Endodermal cell (in vitro differentiated cells): Measurements from ENCODE around the gene KCNAB3. TPM values are rescaled to one million over a fixed set of nuclear protein-coding genes. Genes with fewer than 3 reads are reported as not detected.
A peak's percentile ranks its signal among the peaks of the same experiment; 100 is the strongest.

Experiments used
- DNase-seq: peaks from one replicate; pipeline ENCODE4 v3.0.0-alpha.2; 2017
- H3K27ac ChIP-seq: 2 replicates; pipeline ENCODE4 v1.5.1; 2013; ENCODE audit warnings: mild to moderate bottlenecking, low read depth, low read length, moderate library complexity
- H3K27me3 ChIP-seq: 2 replicates; pipeline ENCODE4 v1.6.1; 2013; ENCODE audit warnings: mild to moderate bottlenecking, low read length, moderate library complexity; ENCODE audit not compliant: insufficient read depth, control insufficient read depth, poor library complexity, severe bottlenecking
- H3K36me3 ChIP-seq: 2 replicates; pipeline ENCODE4 v1.7.0; 2013; ENCODE audit warnings: mild to moderate bottlenecking, low read length, moderate library complexity; ENCODE audit not compliant: control insufficient read depth, insufficient read depth
- H3K4me1 ChIP-seq: one replicate; pipeline ENCODE4 v1.7.0; 2013; ENCODE audit warnings: low read length; ENCODE audit not compliant: control insufficient read depth, insufficient read depth
- H3K4me3 ChIP-seq: 2 replicates; pipeline ENCODE4 v1.5.1; 2013; ENCODE audit warnings: mild to moderate bottlenecking, low read length, moderate library complexity
- H3K9ac ChIP-seq: 2 replicates; pipeline ENCODE4 v1.6.1; 2013; ENCODE audit warnings: mild to moderate bottlenecking, low read length, moderate library complexity; ENCODE audit not compliant: poor library complexity, severe bottlenecking; ENCODE audit errors: extremely low read depth
- H3K9me3 ChIP-seq: 2 replicates; pipeline ENCODE4 v1.6.1; 2013; ENCODE audit warnings: mild to moderate bottlenecking, low read length, moderate library complexity; ENCODE audit not compliant: control insufficient read depth
- H3K27ac Mint-ChIP-seq: 2 replicates; pipeline ENCODE4 v1.8.0; 2020; ENCODE audit warnings: mixed read lengths
- H3K27me3 Mint-ChIP-seq: 2 replicates; pipeline ENCODE4 v1.8.0; 2021; ENCODE audit warnings: mild to moderate bottlenecking, mixed read lengths; ENCODE audit not compliant: insufficient read depth
- H3K36me3 Mint-ChIP-seq: 2 replicates; pipeline ENCODE4 v1.8.0; 2020; ENCODE audit warnings: low read depth, mixed read lengths
- H3K4me1 Mint-ChIP-seq: 2 replicates; pipeline ENCODE4 v1.8.0; 2020; ENCODE audit warnings: mixed read lengths
- H3K4me3 Mint-ChIP-seq: 2 replicates; pipeline ENCODE4 v1.8.0; 2020; ENCODE audit warnings: mild to moderate bottlenecking, moderate library complexity, mixed read lengths
- H3K9me3 Mint-ChIP-seq: 2 replicates; pipeline ENCODE4 v1.8.0; 2020; ENCODE audit warnings: mild to moderate bottlenecking, mixed read lengths
- WGBS, 2 experiments: methylation state at CpG; one replicate each; pipeline versions ENCODE4 v1.1.5 to v1.1.7; 2013; ENCODE audit warnings: missing lambda C conversion rate in 2 of 2, mixed read lengths in 1 of 2; ENCODE audit not compliant: insufficient coverage in 1 of 2, insufficient read length in 1 of 2; 5-methylcytosine and 5-hydroxymethylcytosine counted together
- total RNA-seq, 2 donors: library from RNA; stranded (reverse); fragmentation: NEBNext Ultra II Directional in 1 of 2; extraction: Animal tissue kit (Norgen Biotek cat#: 25700) in 1 of 2; gene quantifications; 2 replicates in 1 of 2; 3 replicates in 1 of 2; pipeline ENCODE4 v1.2.1, GENCODE V29; 2021
- TF ChIP-seq, protein P1 (sequence below): fragments of 200-600 bp; sonication (generic); conservative IDR thresholded peaks from 2 replicates; pipeline ENCODE4 v1.5.0; 2021; ENCODE audit warnings: antibody characterized with exemption, mild to moderate bottlenecking

The KCNAB3 gene
- total RNA-seq, 2 donors from 2014 or later, result 4.0 to 6.5 TPM

DNA sequence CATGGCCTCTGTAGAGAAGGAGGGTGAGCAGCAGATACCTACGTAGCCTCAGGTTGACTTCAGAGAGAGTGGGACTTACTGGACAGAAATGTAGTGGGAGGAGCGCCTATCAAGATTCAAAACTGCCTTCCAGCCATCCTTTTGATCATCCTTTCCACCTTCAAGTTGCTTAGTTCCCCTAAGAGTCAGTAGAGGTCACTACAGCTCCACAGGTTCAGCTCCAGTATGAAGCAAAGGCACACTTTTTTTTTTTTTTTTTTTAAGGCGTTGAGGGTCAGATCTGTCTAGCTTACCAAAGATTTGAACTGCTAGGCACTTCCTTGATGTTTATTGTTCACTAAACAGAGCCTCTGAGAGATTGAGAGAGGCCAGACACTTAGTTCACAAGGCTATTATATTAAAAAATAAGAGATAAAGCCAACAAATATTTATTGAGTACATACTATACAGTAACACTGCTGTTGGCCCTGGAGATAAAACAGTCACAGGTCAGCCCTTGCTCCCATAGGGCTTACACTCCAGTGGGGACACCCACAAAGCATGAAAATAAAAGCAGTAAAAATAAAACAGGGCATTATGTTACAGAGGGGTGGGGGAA is 16.6 kb downstream of the KCNAB3 start:
- H3K4me3 Mint-ChIP-seq, result no peak overlapping the region
- H3K27ac ChIP-seq, result no peak overlapping the region

DNA sequence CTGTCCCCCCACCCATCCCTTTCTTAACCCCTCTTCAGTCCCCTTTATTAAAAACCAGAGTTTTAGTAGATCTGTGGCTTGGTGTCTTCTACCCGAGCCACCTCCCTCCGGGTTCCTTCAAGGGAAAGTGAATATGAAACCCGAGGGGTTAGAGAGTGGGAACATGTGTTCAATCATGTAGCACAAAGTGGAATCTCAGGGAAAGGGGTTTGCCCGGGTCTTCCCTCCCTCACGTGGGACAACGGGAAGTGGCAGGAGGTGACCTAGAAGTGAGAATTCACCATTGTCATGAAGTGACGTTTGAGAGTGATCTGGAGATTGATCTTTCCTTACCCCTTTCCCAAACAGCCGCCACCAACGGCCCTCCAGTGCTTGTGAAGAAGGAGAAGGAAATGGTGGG is 18.5 kb downstream of the KCNAB3 start:
- Histone ChIP-seq H3K27ac (no peak overlapping the region), H3K4me3 (no peak overlapping the region), H3K27me3 (no peaks in the 10 kb centered on the region), H3K36me3 (peaks cover 38% of the 10 kb centered on the region), H3K4me1 (no peaks in the 10 kb centered on the region), H3K9me3 (no peaks in the 10 kb centered on the region), H3K9ac (no peak overlapping the region)
- peaks cover 39% of the 10 kb centered on the region for H3K36me3 Mint-ChIP-seq
- peaks cover 17% of the 10 kb centered on the region for H3K27me3 Mint-ChIP-seq
- H3K27ac Mint-ChIP-seq, result no peak overlapping the region
- peaks cover 5% of the 10 kb centered on the region for H3K4me1 Mint-ChIP-seq
- DNase-seq, result no peak
- no peaks in the 10 kb centered on the region for H3K9me3 Mint-ChIP-seq
- no peak overlapping the region for H3K4me3 Mint-ChIP-seq
- TF ChIP-seq, protein P1, sequence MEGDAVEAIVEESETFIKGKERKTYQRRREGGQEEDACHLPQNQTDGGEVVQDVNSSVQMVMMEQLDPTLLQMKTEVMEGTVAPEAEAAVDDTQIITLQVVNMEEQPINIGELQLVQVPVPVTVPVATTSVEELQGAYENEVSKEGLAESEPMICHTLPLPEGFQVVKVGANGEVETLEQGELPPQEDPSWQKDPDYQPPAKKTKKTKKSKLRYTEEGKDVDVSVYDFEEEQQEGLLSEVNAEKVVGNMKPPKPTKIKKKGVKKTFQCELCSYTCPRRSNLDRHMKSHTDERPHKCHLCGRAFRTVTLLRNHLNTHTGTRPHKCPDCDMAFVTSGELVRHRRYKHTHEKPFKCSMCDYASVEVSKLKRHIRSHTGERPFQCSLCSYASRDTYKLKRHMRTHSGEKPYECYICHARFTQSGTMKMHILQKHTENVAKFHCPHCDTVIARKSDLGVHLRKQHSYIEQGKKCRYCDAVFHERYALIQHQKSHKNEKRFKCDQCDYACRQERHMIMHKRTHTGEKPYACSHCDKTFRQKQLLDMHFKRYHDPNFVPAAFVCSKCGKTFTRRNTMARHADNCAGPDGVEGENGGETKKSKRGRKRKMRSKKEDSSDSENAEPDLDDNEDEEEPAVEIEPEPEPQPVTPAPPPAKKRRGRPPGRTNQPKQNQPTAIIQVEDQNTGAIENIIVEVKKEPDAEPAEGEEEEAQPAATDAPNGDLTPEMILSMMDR, result no peak
- 86 to 90% methylated on average over 3 to 8 of the region's 9 CpGs for WGBS, 2 experiments

More for the DNA sequence above, 16.6 kb downstream of the KCNAB3 start:
- Mint-ChIP-seq H3K27ac (no peak overlapping the region), H3K36me3 (peaks cover 23% of the 10 kb centered on the region), H3K27me3 (peaks cover 37% of the 10 kb centered on the region), H3K9me3 (no peaks in the 10 kb centered on the region), H3K4me1 (peaks cover 5% of the 10 kb centered on the region)
- Histone ChIP-seq H3K36me3 (peaks cover 21% of the 10 kb centered on the region), H3K4me1 (no peaks in the 10 kb centered on the region), H3K9ac (no peak overlapping the region), H3K9me3 (no peaks in the 10 kb centered on the region), H3K4me3 (no peak overlapping the region), H3K27me3 (peaks cover 10% of the 10 kb centered on the region)
- DNase-seq, result peak; percentile 74
- 30 to 75% methylated on average over 1 to 3 of the region's 3 CpGs for WGBS, 2 experiments
- TF ChIP-seq, protein P1, result peak; percentile 88

DNA sequence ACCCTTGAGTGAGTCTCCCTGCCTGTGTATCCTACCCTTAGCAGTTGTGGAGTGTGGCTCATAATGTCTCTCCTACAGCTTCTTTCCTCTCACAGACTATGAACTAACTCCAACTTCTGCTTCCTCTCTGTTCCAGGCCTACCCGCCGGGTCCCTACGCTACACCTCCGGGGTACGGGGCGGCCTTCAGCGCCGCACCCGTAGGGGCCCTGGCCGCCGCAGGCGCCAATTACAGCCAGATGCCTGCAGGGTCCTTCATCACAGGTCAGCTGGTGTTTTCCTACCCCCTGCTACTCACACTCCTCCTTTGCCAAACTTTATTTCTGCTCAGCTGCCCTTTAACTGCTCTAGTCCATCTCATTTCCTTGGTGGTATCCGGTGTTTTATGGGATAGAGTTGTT is 18.9 kb downstream of the KCNAB3 start:
- peaks cover 5% of the 10 kb centered on the region for H3K4me1 Mint-ChIP-seq
- Histone ChIP-seq H3K36me3 (peaks cover 42% of the 10 kb centered on the region), H3K4me3 (no peak overlapping the region), H3K9ac (no peak overlapping the region), H3K27ac (no peak overlapping the region), H3K4me1 (no peaks in the 10 kb centered on the region), H3K9me3 (no peaks in the 10 kb centered on the region), H3K27me3 (no peaks in the 10 kb centered on the region)
- no peak overlapping the region for H3K4me3 Mint-ChIP-seq
- TF ChIP-seq, protein P1, result no peak
- no peak for DNase-seq
- 95 to 97% methylated on average over 12 to 13 of the region's 13 CpGs for WGBS, 2 experiments
- peaks cover 16% of the 10 kb centered on the region for H3K27me3 Mint-ChIP-seq
- H3K27ac Mint-ChIP-seq, result no peak overlapping the region
- peaks cover 41% of the 10 kb centered on the region for H3K36me3 Mint-ChIP-seq
- no peaks in the 10 kb centered on the region for H3K9me3 Mint-ChIP-seq
